ENCODE measurements around the gene BORCS6. TPM values are rescaled to one million over a fixed set of nuclear protein-coding genes. Genes with fewer than 3 reads are reported as not detected.

BORCS6 gene
- total and polyA plus RNA-seq, 2 of the 13 experiments (the other 11 are each of a cell fraction or from before 2014, with no cell fraction given), result 2.0 to 5.1 TPM

DNA sequence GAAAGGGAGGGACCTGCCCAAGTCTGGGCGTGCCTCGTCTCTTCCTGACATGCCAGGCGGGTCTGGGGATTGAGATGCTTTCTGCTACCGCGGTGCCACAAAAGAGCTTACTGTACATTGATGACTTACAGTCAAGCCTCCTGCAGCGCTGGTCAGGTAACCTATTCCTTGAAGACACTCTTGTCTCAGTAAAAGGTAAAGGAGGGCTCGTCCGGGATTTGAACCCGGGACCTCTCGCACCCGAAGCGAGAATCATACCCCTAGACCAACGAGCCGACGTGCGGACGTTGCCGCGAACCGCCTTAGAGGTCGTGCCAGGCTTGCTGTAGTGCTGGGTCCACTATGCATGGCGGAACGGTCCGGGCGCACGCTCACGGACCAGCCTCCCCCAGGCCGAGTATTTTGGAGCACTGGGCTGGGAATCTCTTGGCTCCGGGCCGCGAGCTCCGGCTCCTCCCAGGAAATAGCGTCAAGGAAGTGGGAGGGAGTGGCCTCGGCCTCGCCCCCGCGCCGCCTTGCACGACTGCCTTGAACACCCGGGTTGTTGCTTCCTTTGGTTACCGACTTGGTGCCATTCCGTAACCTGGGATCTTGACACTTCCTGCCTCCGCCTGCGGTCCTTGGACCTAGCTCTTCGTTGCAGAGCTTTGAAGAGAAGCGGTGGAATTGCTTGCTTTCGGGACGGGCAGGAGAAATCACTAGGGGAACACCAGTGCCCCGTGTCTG, 32.8 kb upstream of the BORCS6 start (continued):
- TF ChIP-seq, protein P1, sequence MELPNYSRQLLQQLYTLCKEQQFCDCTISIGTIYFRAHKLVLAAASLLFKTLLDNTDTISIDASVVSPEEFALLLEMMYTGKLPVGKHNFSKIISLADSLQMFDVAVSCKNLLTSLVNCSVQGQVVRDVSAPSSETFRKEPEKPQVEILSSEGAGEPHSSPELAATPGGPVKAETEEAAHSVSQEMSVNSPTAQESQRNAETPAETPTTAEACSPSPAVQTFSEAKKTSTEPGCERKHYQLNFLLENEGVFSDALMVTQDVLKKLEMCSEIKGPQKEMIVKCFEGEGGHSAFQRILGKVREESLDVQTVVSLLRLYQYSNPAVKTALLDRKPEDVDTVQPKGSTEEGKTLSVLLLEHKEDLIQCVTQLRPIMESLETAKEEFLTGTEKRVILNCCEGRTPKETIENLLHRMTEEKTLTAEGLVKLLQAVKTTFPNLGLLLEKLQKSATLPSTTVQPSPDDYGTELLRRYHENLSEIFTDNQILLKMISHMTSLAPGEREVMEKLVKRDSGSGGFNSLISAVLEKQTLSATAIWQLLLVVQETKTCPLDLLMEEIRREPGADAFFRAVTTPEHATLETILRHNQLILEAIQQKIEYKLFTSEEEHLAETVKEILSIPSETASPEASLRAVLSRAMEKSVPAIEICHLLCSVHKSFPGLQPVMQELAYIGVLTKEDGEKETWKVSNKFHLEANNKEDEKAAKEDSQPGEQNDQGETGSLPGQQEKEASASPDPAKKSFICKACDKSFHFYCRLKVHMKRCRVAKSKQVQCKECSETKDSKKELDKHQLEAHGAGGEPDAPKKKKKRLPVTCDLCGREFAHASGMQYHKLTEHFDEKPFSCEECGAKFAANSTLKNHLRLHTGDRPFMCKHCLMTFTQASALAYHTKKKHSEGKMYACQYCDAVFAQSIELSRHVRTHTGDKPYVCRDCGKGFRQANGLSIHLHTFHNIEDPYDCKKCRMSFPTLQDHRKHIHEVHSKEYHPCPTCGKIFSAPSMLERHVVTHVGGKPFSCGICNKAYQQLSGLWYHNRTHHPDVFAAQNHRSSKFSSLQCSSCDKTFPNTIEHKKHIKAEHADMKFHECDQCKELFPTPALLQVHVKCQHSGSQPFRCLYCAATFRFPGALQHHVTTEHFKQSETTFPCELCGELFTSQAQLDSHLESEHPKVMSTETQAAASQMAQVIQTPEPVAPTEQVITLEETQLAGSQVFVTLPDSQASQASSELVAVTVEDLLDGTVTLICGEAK (IDR thresholded peaks at IDR 0.05), result no peak
- TF ChIP-seq, protein P1 (CRISPR knock-in tag; IDR thresholded peaks at IDR 0.05), result peak; percentile 63
- TF ChIP-seq ARID2 (CRISPR knock-in tag; IDR thresholded peaks at IDR 0.05; ENCODE audit: borderline replicate concordance), result no peak; the same call in 1 of the 2 replicates
- TF ChIP-seq ZNF564 (CRISPR knock-in tag; IDR thresholded peaks at IDR 0.05), result no peak
- TF ChIP-seq NCOA2 (CRISPR knock-in tag; IDR thresholded peaks at IDR 0.05), result no peak
- TF ChIP-seq, protein P2, sequence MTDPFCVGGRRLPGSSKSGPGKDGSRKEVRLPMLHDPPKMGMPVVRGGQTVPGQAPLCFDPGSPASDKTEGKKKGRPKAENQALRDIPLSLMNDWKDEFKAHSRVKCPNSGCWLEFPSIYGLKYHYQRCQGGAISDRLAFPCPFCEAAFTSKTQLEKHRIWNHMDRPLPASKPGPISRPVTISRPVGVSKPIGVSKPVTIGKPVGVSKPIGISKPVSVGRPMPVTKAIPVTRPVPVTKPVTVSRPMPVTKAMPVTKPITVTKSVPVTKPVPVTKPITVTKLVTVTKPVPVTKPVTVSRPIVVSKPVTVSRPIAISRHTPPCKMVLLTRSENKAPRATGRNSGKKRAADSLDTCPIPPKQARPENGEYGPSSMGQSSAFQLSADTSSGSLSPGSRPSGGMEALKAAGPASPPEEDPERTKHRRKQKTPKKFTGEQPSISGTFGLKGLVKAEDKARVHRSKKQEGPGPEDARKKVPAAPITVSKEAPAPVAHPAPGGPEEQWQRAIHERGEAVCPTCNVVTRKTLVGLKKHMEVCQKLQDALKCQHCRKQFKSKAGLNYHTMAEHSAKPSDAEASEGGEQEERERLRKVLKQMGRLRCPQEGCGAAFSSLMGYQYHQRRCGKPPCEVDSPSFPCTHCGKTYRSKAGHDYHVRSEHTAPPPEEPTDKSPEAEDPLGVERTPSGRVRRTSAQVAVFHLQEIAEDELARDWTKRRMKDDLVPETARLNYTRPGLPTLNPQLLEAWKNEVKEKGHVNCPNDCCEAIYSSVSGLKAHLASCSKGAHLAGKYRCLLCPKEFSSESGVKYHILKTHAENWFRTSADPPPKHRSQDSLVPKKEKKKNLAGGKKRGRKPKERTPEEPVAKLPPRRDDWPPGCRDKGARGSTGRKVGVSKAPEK (CRISPR knock-in tag; IDR thresholded peaks at IDR 0.05; ENCODE audit: borderline replicate concordance), result no peak
- no peak; the same call in 1 of the 2 replicates for TF ChIP-seq ZNF839 (CRISPR knock-in tag; IDR thresholded peaks at IDR 0.05; ENCODE audit: borderline replicate concordance)
- TF ChIP-seq RBM39 (IDR thresholded peaks at IDR 0.05; ENCODE audit: low read depth, low read length, poor library complexity, severe bottlenecking), result peak; percentile 70
- TF ChIP-seq, protein P3, sequence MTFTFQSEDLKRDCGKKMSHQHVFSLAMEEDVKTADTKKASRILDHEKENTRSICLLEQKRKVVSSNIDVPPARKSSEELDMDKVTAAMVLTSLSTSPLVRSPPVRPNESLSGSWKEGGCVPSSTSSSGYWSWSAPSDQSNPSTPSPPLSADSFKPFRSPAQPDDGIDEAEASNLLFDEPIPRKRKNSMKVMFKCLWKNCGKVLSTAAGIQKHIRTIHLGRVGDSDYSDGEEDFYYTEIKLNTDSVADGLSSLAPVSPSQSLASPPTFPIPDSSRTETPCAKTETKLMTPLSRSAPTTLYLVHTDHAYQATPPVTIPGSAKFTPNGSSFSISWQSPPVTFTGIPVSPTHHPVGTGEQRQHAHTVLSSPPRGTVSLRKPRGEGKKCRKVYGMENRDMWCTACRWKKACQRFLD (CRISPR knock-in tag; IDR thresholded peaks at IDR 0.05; ENCODE audit: borderline replicate concordance), result no peak
- TF ChIP-seq FOXO1 (CRISPR knock-in tag; IDR thresholded peaks at IDR 0.05), result peak; percentile 43; the same call in 1 of the 2 replicates
- peak; percentile 52; the same call in 1 of the 2 replicates for TF ChIP-seq ZNF451 (CRISPR knock-in tag; IDR thresholded peaks at IDR 0.05)
- TF ChIP-seq, protein P4, sequence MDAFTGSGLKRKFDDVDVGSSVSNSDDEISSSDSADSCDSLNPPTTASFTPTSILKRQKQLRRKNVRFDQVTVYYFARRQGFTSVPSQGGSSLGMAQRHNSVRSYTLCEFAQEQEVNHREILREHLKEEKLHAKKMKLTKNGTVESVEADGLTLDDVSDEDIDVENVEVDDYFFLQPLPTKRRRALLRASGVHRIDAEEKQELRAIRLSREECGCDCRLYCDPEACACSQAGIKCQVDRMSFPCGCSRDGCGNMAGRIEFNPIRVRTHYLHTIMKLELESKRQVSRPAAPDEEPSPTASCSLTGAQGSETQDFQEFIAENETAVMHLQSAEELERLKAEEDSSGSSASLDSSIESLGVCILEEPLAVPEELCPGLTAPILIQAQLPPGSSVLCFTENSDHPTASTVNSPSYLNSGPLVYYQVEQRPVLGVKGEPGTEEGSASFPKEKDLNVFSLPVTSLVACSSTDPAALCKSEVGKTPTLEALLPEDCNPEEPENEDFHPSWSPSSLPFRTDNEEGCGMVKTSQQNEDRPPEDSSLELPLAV (CRISPR knock-in tag; conservative IDR thresholded peaks at IDR 0.05; ENCODE audit: low read depth), result no peak
- TF ChIP-seq SAFB2 (CRISPR knock-in tag; IDR thresholded peaks at IDR 0.05; ENCODE audit: borderline replicate concordance, low read depth), result no peak; the same call in 1 of the 2 replicates

Measured in HepG2 (cell line).